Activated T-cell treated with anti-CD3 and anti-CD28 coated beads, Interleukin-2, amount 50 U/mL, for 72 hours (primary cell): ENCODE results near the gene CWH43. TPM values are rescaled to one million over a fixed set of nuclear protein-coding genes. Genes with fewer than 3 reads are reported as not detected.
"Not testable (repeated sequence)": the region's sequence is repeated elsewhere in the genome, so short reads cannot be mapped to it uniquely, and the experiment has no call there.

Experiments used
- ATAC-seq, 2 donors: fragments of 150-1000 bp; cut with Tn5 transposase; replicated peaks in 1 of 2; 2 replicates each; pipeline ENCODE4 v1.10.0; 2021; ENCODE audit warnings: moderate library complexity in 2 of 2, mild to moderate bottlenecking in 1 of 2
- DNase-seq, 2 donors: peaks; one replicate each; pipeline ENCODE4 v3.0.0; 2021 to 2022; ENCODE audit warnings: mixed read lengths in 1 of 2
- H3K27ac Mint-ChIP-seq: one replicate; pipeline ENCODE4 v1.8.0; 2022; ENCODE audit warnings: mild to moderate bottlenecking, moderate library complexity, mixed read lengths
- H3K27me3 Mint-ChIP-seq: one replicate; pipeline ENCODE4 v1.8.0; 2022; ENCODE audit warnings: low read depth, mixed read lengths
- H3K36me3 Mint-ChIP-seq, 2 donors: one replicate each; pipeline ENCODE4 v1.8.0; 2022; ENCODE audit warnings: mixed read lengths in 2 of 2, mild to moderate bottlenecking in 1 of 2; ENCODE audit not compliant: insufficient read depth in 2 of 2
- H3K4me1 Mint-ChIP-seq: one replicate; pipeline ENCODE4 v1.8.0; 2022; ENCODE audit warnings: low read depth, mixed read lengths
- H3K4me3 Mint-ChIP-seq, 2 donors: one replicate each; pipeline ENCODE4 v1.8.0; 2022; ENCODE audit warnings: mild to moderate bottlenecking in 2 of 2, mixed read lengths in 2 of 2, moderate library complexity in 2 of 2
- H3K9me3 Mint-ChIP-seq, 2 donors: one replicate each; pipeline ENCODE4 v1.8.0; 2022; ENCODE audit warnings: mixed read lengths in 2 of 2
- total RNA-seq, 2 donors: library from RNA; stranded (reverse); gene quantifications; one replicate each; pipeline ENCODE4 v1.2.3, GENCODE V29; 2022

Gene CWH43
- total RNA-seq, 2 donors from 2014 or later, result not detected

DNA sequence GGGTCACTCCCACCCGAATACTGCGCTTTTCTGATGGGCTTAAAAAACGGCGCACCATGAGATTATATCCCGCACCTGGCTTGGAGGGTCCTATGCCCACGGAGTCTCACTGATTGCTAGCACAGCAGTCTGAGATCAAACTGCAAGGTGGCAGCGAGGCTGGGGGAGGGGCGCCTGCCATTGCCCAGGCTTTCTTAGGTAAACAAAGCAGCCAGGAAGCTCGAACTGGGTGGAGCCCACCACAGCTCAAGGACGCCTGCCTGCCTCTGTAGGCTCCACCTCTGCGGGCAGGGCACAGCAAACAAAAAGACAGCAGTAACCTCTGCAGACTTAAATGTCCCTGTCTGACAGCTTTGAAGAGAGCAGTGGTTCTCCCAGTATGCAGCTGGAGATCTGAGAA is 86.1 kb downstream of the CWH43 start:
- not testable (repeated sequence) for ATAC-seq, H3K9me3 Mint-ChIP-seq, H3K4me1 Mint-ChIP-seq, H3K4me3 Mint-ChIP-seq, H3K27ac Mint-ChIP-seq, H3K27me3 Mint-ChIP-seq, H3K36me3 Mint-ChIP-seq, DNase-seq

DNA sequence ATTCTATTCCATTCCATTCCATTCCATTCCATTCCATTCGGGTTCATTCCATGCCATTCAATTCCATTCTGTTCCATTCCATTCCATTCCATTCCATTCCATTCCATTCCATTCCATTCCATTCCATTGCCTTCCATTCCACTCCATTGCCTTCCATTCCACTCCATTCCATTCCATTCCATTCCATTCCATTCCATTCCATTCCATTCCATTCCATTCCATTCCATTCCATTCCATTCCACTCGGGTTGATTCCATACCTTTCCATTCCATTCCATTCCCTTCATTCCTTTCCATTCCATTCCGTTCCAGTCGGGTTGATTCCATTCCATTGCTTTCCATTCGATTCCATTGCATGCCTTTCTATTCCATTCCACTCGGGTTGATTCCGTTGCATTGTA is 105.8 kb downstream of the CWH43 start:
- not testable (repeated sequence) for DNase-seq, H3K27ac Mint-ChIP-seq, H3K4me1 Mint-ChIP-seq, H3K27me3 Mint-ChIP-seq, H3K4me3 Mint-ChIP-seq
- ATAC-seq, result peak in 1 of 2 donors; percentile 20
- H3K9me3 Mint-ChIP-seq, result peaks cover 31 to 32% of the 10 kb centered on the region in 2 donors
- peaks cover 33 to 37% of the 10 kb centered on the region in 2 donors for H3K36me3 Mint-ChIP-seq

DNA sequence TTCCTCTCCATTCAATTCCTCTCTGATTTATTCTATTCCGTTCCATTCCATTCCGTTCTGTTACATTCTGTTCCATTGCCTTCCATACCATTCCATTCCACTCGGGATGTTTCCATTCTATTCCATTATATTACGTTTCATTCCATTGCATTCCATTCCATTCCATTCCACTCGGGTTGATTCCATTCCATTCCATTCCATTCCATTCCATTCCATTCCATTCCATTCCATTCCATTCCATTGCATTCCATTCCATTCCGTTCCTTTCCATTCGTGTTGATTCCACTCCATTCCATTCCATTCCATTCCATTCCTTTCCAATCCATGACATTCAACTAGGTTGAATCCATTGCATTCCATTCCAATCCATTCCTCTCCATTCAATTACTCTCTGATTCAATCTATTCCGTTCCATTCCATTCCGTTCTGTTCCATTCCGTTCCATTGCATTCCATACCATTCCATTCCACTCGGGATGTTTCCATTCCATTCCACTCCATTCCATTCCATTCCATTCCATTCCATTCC is 106.6 kb downstream of the CWH43 start:
- Mint-ChIP-seq H3K9me3 (peaks cover 38 to 40% of the 10 kb centered on the region in 2 donors), H3K36me3 (peaks cover 40 to 45% of the 10 kb centered on the region in 2 donors)
- H3K4me3 Mint-ChIP-seq, H3K27ac Mint-ChIP-seq, DNase-seq, H3K4me1 Mint-ChIP-seq, H3K27me3 Mint-ChIP-seq: not testable (repeated sequence)
- peak; percentile 56 to 57 for ATAC-seq

DNA sequence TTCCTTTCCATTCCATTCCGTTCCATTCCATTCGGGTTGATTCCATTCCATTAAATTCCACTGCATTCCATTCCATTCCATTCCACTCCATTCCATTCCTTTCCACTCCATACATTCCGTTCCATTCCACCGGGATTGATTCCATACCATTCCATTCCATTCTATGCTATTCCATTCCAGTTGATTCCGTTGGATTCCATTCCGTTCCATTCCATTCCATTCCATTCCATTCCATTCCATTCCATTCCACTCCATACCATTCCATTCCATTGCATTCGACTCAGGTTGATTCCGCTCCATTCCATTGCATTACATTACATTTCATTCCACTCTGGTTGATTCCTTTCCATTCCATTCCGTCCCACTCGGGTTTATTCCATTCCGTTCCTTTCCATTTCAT is 110.1 kb downstream of the CWH43 start:
- not testable (repeated sequence) for H3K4me3 Mint-ChIP-seq, ATAC-seq, H3K4me1 Mint-ChIP-seq, H3K27ac Mint-ChIP-seq, H3K27me3 Mint-ChIP-seq, DNase-seq
- H3K9me3 Mint-ChIP-seq, result peaks cover 62 to 64% of the 10 kb centered on the region in 2 donors
- peaks cover 64 to 73% of the 10 kb centered on the region in 2 donors for H3K36me3 Mint-ChIP-seq

DNA sequence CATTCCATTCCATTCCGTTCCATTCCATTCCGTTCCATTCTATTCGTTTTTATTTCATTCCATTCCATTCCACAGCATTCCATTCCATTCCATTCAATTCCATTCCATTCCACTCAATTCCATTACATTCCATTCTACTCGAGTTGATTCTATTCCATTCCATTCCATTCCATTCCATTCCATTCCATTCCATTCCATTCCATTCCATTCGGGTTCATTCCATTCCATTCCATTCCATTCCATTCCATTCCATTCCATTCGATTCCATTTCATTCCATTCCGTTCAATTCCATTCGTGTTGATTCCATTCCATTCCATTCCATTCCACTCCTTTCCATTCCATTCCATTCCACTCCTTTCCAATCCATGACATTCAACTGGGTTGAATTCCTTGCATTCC is 110.6 kb downstream of the CWH43 start:
- Mint-ChIP-seq H3K36me3 (peaks cover 64 to 73% of the 10 kb centered on the region in 2 donors), H3K9me3 (peaks cover 61 to 63% of the 10 kb centered on the region in 2 donors)

DNA sequence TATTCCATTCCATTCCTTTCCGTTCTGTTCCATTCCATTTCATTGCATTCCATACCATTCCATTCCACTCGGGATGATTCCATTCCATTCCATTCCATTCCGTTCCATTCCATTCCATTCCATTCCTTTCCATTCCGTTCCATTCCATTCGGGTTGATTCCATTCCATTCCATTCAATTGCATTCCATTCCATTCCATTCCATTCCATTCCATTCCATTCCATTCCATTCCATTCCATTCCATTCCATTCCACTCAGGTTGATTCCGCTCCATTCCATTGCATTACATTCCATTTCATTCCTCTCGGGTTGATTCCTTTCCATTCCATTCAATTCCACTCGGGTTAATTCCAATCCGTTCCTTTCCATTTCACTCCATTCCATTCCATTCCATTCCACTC is 111.0 kb downstream of the CWH43 start:
- not testable (repeated sequence) for H3K4me1 Mint-ChIP-seq, H3K27me3 Mint-ChIP-seq, H3K27ac Mint-ChIP-seq, DNase-seq, H3K4me3 Mint-ChIP-seq
- peaks cover 59 to 70% of the 10 kb centered on the region in 2 donors for H3K36me3 Mint-ChIP-seq
- peak in 1 of 2 donors; percentile 27 for ATAC-seq
- peaks cover 57 to 59% of the 10 kb centered on the region in 2 donors for H3K9me3 Mint-ChIP-seq

More for the DNA sequence above, 110.6 kb downstream of the CWH43 start:
- H3K4me3 Mint-ChIP-seq, DNase-seq, H3K4me1 Mint-ChIP-seq, H3K27ac Mint-ChIP-seq, H3K27me3 Mint-ChIP-seq: not testable (repeated sequence)
- ATAC-seq, result peak; percentile 36 to 45

DNA sequence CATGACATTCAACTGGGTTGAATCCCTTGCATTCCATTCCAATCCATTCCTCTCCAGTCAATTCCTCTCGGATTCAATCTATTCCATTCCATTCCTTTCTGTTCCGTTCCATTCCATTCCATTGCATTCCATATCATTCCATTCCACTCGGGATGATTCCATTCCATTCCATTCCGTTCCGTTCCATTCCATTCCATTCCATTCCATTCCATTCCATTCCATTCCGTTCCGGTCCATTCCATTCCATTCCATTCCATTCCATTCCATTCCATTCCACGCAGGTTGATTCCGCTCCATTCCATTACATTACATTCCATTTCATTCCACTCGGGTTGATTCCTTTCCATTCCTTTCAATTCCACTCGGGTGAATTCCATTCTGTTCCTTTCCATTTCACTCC is 111.4 kb downstream of the CWH43 start:
- Mint-ChIP-seq H3K9me3 (peaks cover 56 to 59% of the 10 kb centered on the region in 2 donors), H3K36me3 (peaks cover 59 to 70% of the 10 kb centered on the region in 2 donors)
- not testable (repeated sequence) for H3K4me1 Mint-ChIP-seq, ATAC-seq, H3K27ac Mint-ChIP-seq, H3K4me3 Mint-ChIP-seq, H3K27me3 Mint-ChIP-seq, DNase-seq

DNA sequence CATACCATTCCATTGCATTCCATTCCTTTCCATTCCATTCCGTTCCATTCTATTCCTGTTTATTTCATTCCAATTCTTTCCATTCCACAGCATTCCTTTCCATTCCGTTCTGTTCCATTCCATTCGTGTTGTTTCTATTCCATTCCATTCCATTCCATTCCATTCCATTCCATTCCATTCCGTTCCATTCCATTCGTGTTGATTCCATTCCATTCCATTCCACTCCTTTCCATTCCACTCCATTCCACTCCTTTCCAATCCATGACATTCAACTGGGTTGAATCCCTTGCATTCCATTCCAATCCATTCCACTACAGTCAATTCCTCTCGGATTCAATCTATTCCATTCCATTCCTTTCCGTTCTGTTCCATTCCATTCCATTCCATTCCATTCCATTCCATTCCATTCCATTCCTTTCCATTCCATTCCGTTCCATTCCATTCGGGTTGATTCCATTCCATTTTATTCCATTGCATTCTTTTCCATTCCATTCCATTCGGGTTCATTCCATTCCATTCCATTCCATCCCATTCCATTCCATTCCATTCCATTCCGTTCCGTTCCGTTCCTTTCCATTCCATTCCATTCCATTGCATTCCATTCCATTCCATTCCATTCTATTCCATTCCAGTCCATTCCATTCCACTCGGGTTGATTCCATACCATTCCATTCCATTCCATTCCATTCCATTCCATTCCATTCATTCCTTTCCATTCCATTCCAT is 112.1 kb downstream of the CWH43 start:
- not testable (repeated sequence) for H3K27ac Mint-ChIP-seq, H3K27me3 Mint-ChIP-seq, H3K4me1 Mint-ChIP-seq, DNase-seq, ATAC-seq, H3K4me3 Mint-ChIP-seq
- H3K36me3 Mint-ChIP-seq, result peaks cover 62 to 70% of the 10 kb centered on the region in 2 donors
- peaks cover 58 to 61% of the 10 kb centered on the region in 2 donors for H3K9me3 Mint-ChIP-seq

DNA sequence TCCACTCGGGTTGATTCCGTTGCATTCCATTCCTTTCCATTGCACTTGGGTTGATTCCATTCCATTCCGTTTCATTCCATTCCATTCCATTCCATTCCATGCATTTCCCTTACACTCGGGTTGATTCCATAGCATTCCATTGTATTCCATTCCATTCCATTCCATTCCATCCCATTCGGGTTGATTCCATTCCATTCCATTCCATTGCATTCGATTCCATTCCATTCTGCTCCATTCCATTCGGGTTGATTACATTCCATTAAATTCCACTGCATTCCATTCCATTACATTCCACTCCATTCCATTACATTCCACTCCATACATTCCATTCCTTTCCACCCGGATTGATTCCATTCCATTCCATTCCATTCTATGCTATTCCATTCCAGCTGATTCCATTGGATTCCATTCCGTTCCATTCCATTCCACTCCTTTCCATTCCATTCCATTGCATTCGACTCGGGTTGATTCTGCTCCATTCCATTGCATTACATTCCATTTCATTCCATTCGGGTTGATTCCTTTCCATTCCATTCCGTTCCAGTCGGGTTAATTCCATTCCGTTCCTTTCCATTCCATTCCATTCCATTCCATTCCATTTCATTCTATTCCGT is 113.9 kb downstream of the CWH43 start:
- H3K4me1 Mint-ChIP-seq, H3K4me3 Mint-ChIP-seq, DNase-seq, H3K27me3 Mint-ChIP-seq, ATAC-seq, H3K27ac Mint-ChIP-seq: not testable (repeated sequence)
- H3K36me3 Mint-ChIP-seq, result peaks cover 76 to 83% of the 10 kb centered on the region in 2 donors
- H3K9me3 Mint-ChIP-seq, result peaks cover 70 to 72% of the 10 kb centered on the region in 2 donors

DNA sequence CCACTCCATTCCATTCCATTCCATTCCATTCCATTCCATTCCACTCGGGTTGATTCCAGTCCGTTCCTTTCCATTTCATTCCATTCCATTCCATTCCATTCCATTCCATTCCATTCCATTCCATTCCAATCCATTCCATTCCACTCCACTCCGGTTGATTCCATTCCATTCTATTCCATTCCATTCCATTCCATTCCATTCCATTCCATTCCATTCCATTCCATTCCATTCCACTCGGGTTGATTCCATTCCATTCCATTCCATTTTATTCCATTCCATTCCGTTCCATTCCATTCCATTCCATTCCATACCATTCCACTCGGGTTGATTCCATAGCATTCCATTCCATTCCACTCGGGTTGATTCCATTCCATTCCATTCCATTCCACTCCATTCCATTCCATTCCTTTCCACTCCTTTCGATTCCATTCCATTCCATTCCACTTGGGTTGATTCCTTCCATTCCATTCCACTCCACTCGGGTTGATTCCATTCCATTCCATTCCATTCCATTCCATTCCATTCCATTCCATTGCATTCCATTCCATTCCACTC is 116.3 kb downstream of the CWH43 start:
- peak in 1 of 2 donors; percentile 37 for ATAC-seq
- Mint-ChIP-seq H3K36me3 (peaks cover 82 to 88% of the 10 kb centered on the region in 2 donors), H3K9me3 (peaks cover 75 to 76% of the 10 kb centered on the region in 2 donors)
- not testable (repeated sequence) for DNase-seq, H3K4me1 Mint-ChIP-seq, H3K27me3 Mint-ChIP-seq, H3K4me3 Mint-ChIP-seq, H3K27ac Mint-ChIP-seq

DNA sequence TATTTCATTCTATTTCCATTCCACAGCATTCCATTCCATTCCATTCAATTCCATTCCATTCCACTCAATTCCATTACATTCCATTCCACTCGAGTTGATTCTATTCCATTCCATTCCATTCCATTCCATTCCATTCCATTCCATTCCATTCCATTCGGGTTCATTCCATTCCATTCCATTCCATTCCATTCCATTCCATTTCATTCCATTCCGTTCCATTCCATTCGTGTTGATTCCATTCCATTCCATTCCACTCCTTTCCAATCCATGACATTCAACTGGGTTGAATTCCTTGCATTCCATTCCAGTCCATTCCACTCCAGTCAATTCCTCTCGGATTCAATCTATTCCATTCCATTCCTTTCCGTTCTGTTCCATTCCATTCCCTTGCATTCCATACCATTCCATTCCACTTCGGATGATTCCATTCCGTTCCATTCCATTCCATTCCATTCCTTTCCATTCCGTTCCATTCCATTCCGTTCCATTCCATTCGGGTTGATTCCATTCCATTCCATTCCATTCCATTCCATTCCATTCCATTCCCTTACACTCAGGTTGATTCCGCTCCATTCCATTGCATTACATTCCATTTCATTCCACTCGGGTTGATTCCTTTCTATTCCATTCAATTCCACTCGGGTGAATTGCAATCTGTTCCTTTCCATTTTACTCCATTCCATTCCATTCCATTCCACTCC is 117.5 kb downstream of the CWH43 start:
- not testable (repeated sequence) for H3K27me3 Mint-ChIP-seq, ATAC-seq, H3K4me1 Mint-ChIP-seq, H3K4me3 Mint-ChIP-seq, DNase-seq
- Mint-ChIP-seq H3K36me3 (peaks cover 82 to 88% of the 10 kb centered on the region in 2 donors), H3K9me3 (peaks cover 73 to 75% of the 10 kb centered on the region in 2 donors), H3K27ac (peak overlapping the region; percentile 0)

DNA sequence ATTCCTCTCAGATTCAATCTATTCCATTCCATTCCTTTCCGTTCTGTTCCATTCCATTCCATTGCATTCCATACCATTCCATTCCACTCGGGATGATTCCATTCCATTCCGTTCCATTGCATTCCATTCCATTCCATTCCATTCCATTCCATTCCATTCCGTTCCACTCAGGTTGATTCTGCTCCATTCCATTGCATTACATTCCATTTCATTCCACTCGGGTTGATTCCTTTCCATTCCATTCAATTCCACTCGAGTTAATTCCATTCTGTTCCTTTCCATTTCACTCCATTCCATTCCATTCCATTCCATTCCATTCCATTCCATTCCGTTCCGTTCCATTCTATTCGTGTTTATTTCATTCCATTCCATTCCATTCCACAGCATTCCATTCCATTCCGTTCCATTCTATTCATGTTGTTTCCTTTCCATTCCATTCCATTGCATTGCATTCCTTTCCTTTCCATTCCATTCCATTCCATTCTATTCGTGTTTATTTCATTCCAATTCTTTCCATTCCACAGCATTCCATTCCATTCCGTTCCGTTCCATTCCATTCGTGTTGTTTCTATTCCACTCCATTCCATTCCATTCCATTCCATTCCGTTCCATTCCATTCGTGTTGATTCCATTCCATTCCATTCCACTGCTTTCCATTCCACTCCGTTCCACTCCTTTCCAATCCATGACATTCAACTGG is 118.3 kb downstream of the CWH43 start:
- H3K4me3 Mint-ChIP-seq, H3K4me1 Mint-ChIP-seq, H3K27me3 Mint-ChIP-seq, DNase-seq, H3K27ac Mint-ChIP-seq, ATAC-seq: not testable (repeated sequence)
- Mint-ChIP-seq H3K36me3 (peaks cover 77 to 84% of the 10 kb centered on the region in 2 donors), H3K9me3 (peaks cover 68 to 69% of the 10 kb centered on the region in 2 donors)
